ENCODE measurements around the gene ECE1. TPM values are rescaled to one million over a fixed set of nuclear protein-coding genes. Genes with fewer than 3 reads are reported as not detected.

Gene ECE1
- total RNA-seq, 1 donor from 2014 or later: 37.2 TPM

DNA sequence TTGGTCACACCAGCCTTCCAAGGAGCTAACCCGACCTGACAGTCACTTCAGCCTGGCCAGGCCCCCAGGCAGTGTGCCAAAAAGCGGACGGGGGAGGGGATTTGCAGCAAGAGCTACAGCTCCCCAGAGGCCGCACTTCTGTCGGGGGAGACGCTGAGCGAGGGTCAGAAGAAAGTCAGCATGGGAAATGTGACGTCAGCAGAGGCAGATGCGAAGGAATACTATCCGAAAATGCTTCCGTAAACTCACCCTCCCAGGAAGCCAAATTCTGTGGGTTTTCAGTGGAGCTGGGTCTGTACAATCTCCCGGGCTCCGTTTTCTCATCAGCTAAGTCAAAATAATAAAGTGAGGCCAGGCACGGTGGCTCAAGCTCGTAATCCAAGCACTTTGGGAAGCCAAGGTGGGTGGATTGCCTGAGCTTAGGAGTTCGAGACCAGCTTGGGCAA lies 28.5 kb upstream of the ECE1 start:
- Mint-ChIP-seq H3K9me3 (no peaks in the 10 kb centered on the region), H3K27ac (no peak overlapping the region), H3K27me3 (no peaks in the 10 kb centered on the region), H3K4me1 (ENCODE audit: unreplicated experiment) (peaks cover 57% of the 10 kb centered on the region), H3K36me3 (no peaks in the 10 kb centered on the region), H3K4me3 (no peak overlapping the region)
- DNase-seq (ENCODE audit: extremely low spot score, unreplicated experiment): no peak
- TF ChIP-seq, protein P1, sequence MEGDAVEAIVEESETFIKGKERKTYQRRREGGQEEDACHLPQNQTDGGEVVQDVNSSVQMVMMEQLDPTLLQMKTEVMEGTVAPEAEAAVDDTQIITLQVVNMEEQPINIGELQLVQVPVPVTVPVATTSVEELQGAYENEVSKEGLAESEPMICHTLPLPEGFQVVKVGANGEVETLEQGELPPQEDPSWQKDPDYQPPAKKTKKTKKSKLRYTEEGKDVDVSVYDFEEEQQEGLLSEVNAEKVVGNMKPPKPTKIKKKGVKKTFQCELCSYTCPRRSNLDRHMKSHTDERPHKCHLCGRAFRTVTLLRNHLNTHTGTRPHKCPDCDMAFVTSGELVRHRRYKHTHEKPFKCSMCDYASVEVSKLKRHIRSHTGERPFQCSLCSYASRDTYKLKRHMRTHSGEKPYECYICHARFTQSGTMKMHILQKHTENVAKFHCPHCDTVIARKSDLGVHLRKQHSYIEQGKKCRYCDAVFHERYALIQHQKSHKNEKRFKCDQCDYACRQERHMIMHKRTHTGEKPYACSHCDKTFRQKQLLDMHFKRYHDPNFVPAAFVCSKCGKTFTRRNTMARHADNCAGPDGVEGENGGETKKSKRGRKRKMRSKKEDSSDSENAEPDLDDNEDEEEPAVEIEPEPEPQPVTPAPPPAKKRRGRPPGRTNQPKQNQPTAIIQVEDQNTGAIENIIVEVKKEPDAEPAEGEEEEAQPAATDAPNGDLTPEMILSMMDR (conservative IDR thresholded peaks at IDR 0.05): no peak

DNA sequence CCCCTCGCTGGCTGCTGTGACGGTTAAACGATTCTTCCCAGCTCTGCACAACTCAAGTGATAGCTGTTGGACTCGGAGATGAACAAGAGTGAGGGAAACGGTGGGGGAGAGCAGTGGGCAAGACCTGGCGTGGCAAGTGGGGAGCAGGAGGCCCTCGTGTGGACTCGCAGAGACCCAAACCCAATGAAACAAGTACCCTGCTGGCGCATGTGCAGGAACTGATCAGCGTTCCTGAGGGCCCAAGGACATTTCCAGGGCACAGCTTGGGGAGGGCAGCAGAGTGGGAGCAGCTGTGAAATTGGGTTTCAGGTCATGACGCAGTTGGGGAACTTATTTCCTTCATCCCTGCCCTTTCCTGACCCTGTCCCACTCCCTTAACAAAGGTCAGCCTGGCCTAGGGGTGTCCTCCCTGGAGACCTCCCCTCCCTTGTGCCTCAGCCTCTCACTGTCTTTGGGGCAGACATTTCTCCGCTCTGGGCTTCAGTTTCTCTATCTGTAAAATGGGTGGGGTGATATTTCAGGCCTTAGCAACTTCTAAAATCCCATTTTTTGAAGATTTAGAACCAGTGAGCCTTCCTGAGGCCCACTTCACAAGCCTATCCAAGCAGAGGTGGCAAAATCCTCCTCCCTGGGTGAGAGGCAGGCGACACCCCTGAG lies 27.9 kb upstream of the ECE1 start:
- Mint-ChIP-seq H3K9me3 (no peaks in the 10 kb centered on the region), H3K4me1 (ENCODE audit: unreplicated experiment) (peaks cover 57% of the 10 kb centered on the region), H3K4me3 (no peak overlapping the region), H3K27me3 (no peaks in the 10 kb centered on the region), H3K27ac (no peak overlapping the region), H3K36me3 (no peaks in the 10 kb centered on the region)
- TF ChIP-seq, protein P1 (conservative IDR thresholded peaks at IDR 0.05): no peak
- no peak for DNase-seq (ENCODE audit: extremely low spot score, unreplicated experiment)

- TF ChIP-seq, protein P1 (conservative IDR thresholded peaks at IDR 0.05): no peak
- Mint-ChIP-seq H3K4me1 (ENCODE audit: unreplicated experiment) (peaks cover 57% of the 10 kb centered on the region), H3K36me3 (no peaks in the 10 kb centered on the region), H3K27ac (no peak overlapping the region), H3K4me3 (no peak overlapping the region), H3K27me3 (no peaks in the 10 kb centered on the region), H3K9me3 (no peaks in the 10 kb centered on the region)
- no peak for DNase-seq (ENCODE audit: extremely low spot score, unreplicated experiment)
Observed at GRCh38 chr1:21317690-21318043, 27.4 kb upstream of the ECE1 start.

- no peaks in the 10 kb centered on the region for H3K27me3 Mint-ChIP-seq
- TF ChIP-seq, protein P1 (conservative IDR thresholded peaks at IDR 0.05): no peak
- H3K27ac Mint-ChIP-seq: no peak overlapping the region
- H3K4me3 Mint-ChIP-seq: no peak overlapping the region
- no peaks in the 10 kb centered on the region for H3K36me3 Mint-ChIP-seq
- H3K4me1 Mint-ChIP-seq (ENCODE audit: unreplicated experiment): peaks cover 53% of the 10 kb centered on the region
- H3K9me3 Mint-ChIP-seq: no peaks in the 10 kb centered on the region
- no peak for DNase-seq (ENCODE audit: extremely low spot score, unreplicated experiment)
Observed at GRCh38 chr1:21317035-21317689, 26.9 kb upstream of the ECE1 start.

- no peak for DNase-seq (ENCODE audit: extremely low spot score, unreplicated experiment)
Observed at GRCh38 chr1:21314743-21315396, 24.6 kb upstream of the ECE1 start.

More at GRCh38 chr1:21314743-21315396, 24.6 kb upstream of the ECE1 start:
- TF ChIP-seq, protein P1 (conservative IDR thresholded peaks at IDR 0.05): no peak
- Mint-ChIP-seq H3K4me3 (peak overlapping the region; percentile 33), H3K27me3 (no peaks in the 10 kb centered on the region), H3K27ac (peak overlapping the region; percentile 21), H3K4me1 (ENCODE audit: unreplicated experiment) (peaks cover 54% of the 10 kb centered on the region), H3K9me3 (peaks cover 4% of the 10 kb centered on the region), H3K36me3 (no peaks in the 10 kb centered on the region)

Data from type B pancreatic cell (in vitro differentiated cells).